DND-41 (cell line): ENCODE data around the gene LRRC3B.
A peak's percentile ranks its signal among the peaks of the same experiment; 100 is the strongest.
"Not testable (repeated sequence)": the region's sequence is repeated elsewhere in the genome, so short reads cannot be mapped to it uniquely, and the experiment has no call there.

Experiments
- ATAC-seq: fragments of 200-7000 bp; cut with Tn5 transposase; 3 replicates; pipeline ENCODE4 v1.9.1; 2021; ENCODE audit warnings: low read depth; ENCODE audit not compliant: insufficient read depth
- DNase-seq: peaks from one replicate; pipeline ENCODE4 v3.0.0-alpha.2; 2020
- H2AFZ ChIP-seq: 2 replicates; pipeline ENCODE4 v1.6.0; 2012; ENCODE audit warnings: low read depth, low read length
- H3K27ac ChIP-seq: 2 replicates; pipeline ENCODE4 v1.5.1; 2012; ENCODE audit warnings: low read length, inconsistent platforms
- H3K27me3 ChIP-seq: fragments of 200-600 bp; sonication (generic); 2 replicates; pipeline ENCODE4 v1.6.0; 2012; ENCODE audit warnings: low read length, mild to moderate bottlenecking, inconsistent platforms; ENCODE audit not compliant: insufficient read depth, poor library complexity
- H3K36me3 ChIP-seq: 2 replicates; pipeline ENCODE4 v1.5.1; 2012; ENCODE audit warnings: low read length, inconsistent platforms; ENCODE audit not compliant: insufficient read depth
- H3K4me1 ChIP-seq: 2 replicates; pipeline ENCODE4 v1.5.1; 2012; ENCODE audit warnings: mild to moderate bottlenecking, low read length; ENCODE audit not compliant: insufficient read depth
- H3K4me2 ChIP-seq: 2 replicates; pipeline ENCODE4 v1.6.0; 2012; ENCODE audit warnings: mild to moderate bottlenecking, moderate library complexity, low read length, inconsistent platforms; ENCODE audit not compliant: insufficient read depth
- H3K4me3 ChIP-seq, 2 experiments: fragments of 200-600 bp in 1 of 2; shearing (Covaris generic) in 1 of 2; 2 replicates each; pipeline ENCODE4 v1.5.1; 2012 to 2016; ENCODE audit warnings: inconsistent platforms in 2 of 2, low read length in 2 of 2, mild to moderate bottlenecking in 2 of 2, low read depth in 1 of 2, moderate library complexity in 1 of 2
- H3K79me2 ChIP-seq: 2 replicates; pipeline ENCODE4 v1.6.0; 2012; ENCODE audit warnings: low read length, inconsistent platforms; ENCODE audit not compliant: insufficient read depth
- H3K9ac ChIP-seq: 2 replicates; pipeline ENCODE4 v1.6.0; 2012; ENCODE audit warnings: low read depth, mild to moderate bottlenecking, inconsistent platforms, low read length, moderate library complexity
- H3K9me3 ChIP-seq: 2 replicates; pipeline ENCODE4 v1.5.1; 2012; ENCODE audit warnings: low read length, moderate library complexity, mild to moderate bottlenecking, inconsistent platforms; ENCODE audit not compliant: insufficient read depth, severe bottlenecking
- H4K20me1 ChIP-seq: 2 replicates; pipeline ENCODE4 v1.6.0; 2012; ENCODE audit warnings: low read length; ENCODE audit not compliant: insufficient read depth
- CTCF ChIP-seq: IDR thresholded peaks from 2 replicates; pipeline ENCODE4 v1.5.1; 2012; ENCODE audit warnings: borderline replicate concordance, low read length, moderate library complexity, mild to moderate bottlenecking; ENCODE audit not compliant: poor library complexity, severe bottlenecking; ENCODE audit errors: extremely low read depth
- EZH2 ChIP-seq: IDR thresholded peaks from 3 replicates; pipeline ENCODE4 v1.6.1; 2012; ENCODE audit warnings: borderline replicate concordance, low read depth, mild to moderate bottlenecking, moderate library complexity, low read length, inconsistent platforms; ENCODE audit not compliant: severe bottlenecking

Gene LRRC3B

GRCh38 chr3:26591926-26592325 is 30.6 kb upstream of the LRRC3B start:
- Histone ChIP-seq H3K36me3 (no peaks in the 10 kb centered on the region), H2AFZ (no peak overlapping the region), H3K4me2 (no peak overlapping the region), H3K4me1 (no peaks in the 10 kb centered on the region), H3K27ac (no peak overlapping the region), H3K4me3 (no peak overlapping the region), H3K27me3 (no peaks in the 10 kb centered on the region), H3K9me3 (no peaks in the 10 kb centered on the region), H3K79me2 (no peaks in the 10 kb centered on the region), H3K9ac (no peak overlapping the region), H4K20me1 (no peaks in the 10 kb centered on the region)
- TF ChIP-seq EZH2, result no peak
- TF ChIP-seq CTCF, result no peak
- ATAC-seq, result no peak
- DNase-seq, result no peak

- TF ChIP-seq CTCF (no peak), EZH2 (no peak)
- Histone ChIP-seq H3K27me3 (no peaks in the 10 kb centered on the region), H2AFZ (no peak overlapping the region), H4K20me1 (no peaks in the 10 kb centered on the region), H3K9ac (no peak overlapping the region), H3K9me3 (no peaks in the 10 kb centered on the region), H3K79me2 (no peaks in the 10 kb centered on the region), H3K4me2 (no peak overlapping the region), H3K4me3 (no peak overlapping the region), H3K36me3 (no peaks in the 10 kb centered on the region), H3K4me1 (no peaks in the 10 kb centered on the region), H3K27ac (no peak overlapping the region)
- no peak for ATAC-seq
- DNase-seq, result no peak
These were observed 30.1 kb upstream of the LRRC3B start for GRCh38 chr3:26592451-26592850.

GRCh38 chr3:26596335-26596734 is 26.2 kb upstream of the LRRC3B start:
- no peak for DNase-seq
- TF ChIP-seq CTCF, result no peak
- TF ChIP-seq EZH2, result no peak
- no peak overlapping the region for H3K9ac ChIP-seq
- no peaks in the 10 kb centered on the region for H3K9me3 ChIP-seq
- H2AFZ ChIP-seq, result no peak overlapping the region
- no peaks in the 10 kb centered on the region for H3K27me3 ChIP-seq
- H3K79me2 ChIP-seq, result no peaks in the 10 kb centered on the region
- no peaks in the 10 kb centered on the region for H4K20me1 ChIP-seq
- H3K27ac ChIP-seq, result no peak overlapping the region
- H3K4me3 ChIP-seq, result no peak overlapping the region
- no peak overlapping the region for H3K4me2 ChIP-seq
- H3K36me3 ChIP-seq, result no peaks in the 10 kb centered on the region
- ATAC-seq, result peak; percentile 54; the same call in 2 of the 3 replicates
- no peaks in the 10 kb centered on the region for H3K4me1 ChIP-seq

GRCh38 chr3:26603311-26603710 is 19.3 kb upstream of the LRRC3B start:
- H4K20me1 ChIP-seq, ATAC-seq: not testable (repeated sequence)

GRCh38 chr3:26603771-26604170 is 18.8 kb upstream of the LRRC3B start:
- DNase-seq, H3K4me1 ChIP-seq, H3K27ac ChIP-seq, H2AFZ ChIP-seq, H3K27me3 ChIP-seq, H3K36me3 ChIP-seq, H3K4me3 ChIP-seq, H3K9me3 ChIP-seq, H3K9ac ChIP-seq, ATAC-seq, H4K20me1 ChIP-seq, H3K4me2 ChIP-seq, H3K79me2 ChIP-seq: not testable (repeated sequence)

More at GRCh38 chr3:26603311-26603710, 19.3 kb upstream of the LRRC3B start:
- not testable (repeated sequence) for H3K4me3 ChIP-seq, H3K9me3 ChIP-seq, H3K27me3 ChIP-seq, H3K27ac ChIP-seq, H3K36me3 ChIP-seq, H3K4me1 ChIP-seq, H2AFZ ChIP-seq, H3K4me2 ChIP-seq, H3K79me2 ChIP-seq, H3K9ac ChIP-seq, DNase-seq
